COLO829 (cell line): ENCODE data around the gene KLHL6.
"Not testable (repeated sequence)": the region's sequence is repeated elsewhere in the genome, so short reads cannot be mapped to it uniquely, and the experiment has no call there.

ENCODE experiments used
- DNase-seq: peaks from one replicate; pipeline ENCODE4 v3.0.0; 2012; ENCODE audit warnings: low spot score

KLHL6 gene

GRCh38 chr3:183555541-183556081, at the start of gene KLHL6:
KLHL6 (minus strand) TSS chr3:183555706; CDS start chr3:183555653, 53 bp downstream.
- DNase-seq, result no peak

GRCh38 chr3:183597959-183598358, 42.5 kb upstream of the KLHL6 start:
- DNase-seq, result no peak

GRCh38 chr3:183594636-183595035, 39.1 kb upstream of the KLHL6 start:
- DNase-seq, result no peak

GRCh38 chr3:183592821-183593220, 37.3 kb upstream of the KLHL6 start:
- DNase-seq, result no peak

GRCh38 chr3:183591881-183592521, 36.5 kb upstream of the KLHL6 start:
- no peak for DNase-seq

GRCh38 chr3:183590442-183590841, 34.9 kb upstream of the KLHL6 start:
- no peak for DNase-seq

GRCh38 chr3:183587336-183587735, 31.8 kb upstream of the KLHL6 start:
- DNase-seq, result no peak

- DNase-seq, result no peak
Measured at GRCh38 chr3:183586477-183586876, 31.0 kb upstream of the KLHL6 start.

GRCh38 chr3:183584914-183585280, 29.4 kb upstream of the KLHL6 start:
- DNase-seq, result no peak

GRCh38 chr3:183584246-183584913, 28.9 kb upstream of the KLHL6 start:
- DNase-seq, result no peak

GRCh38 chr3:183583331-183584245, 28.1 kb upstream of the KLHL6 start:
- no peak for DNase-seq

GRCh38 chr3:183582161-183582560, 26.7 kb upstream of the KLHL6 start:
- no peak for DNase-seq

GRCh38 chr3:183581496-183582155, 26.1 kb upstream of the KLHL6 start:
- peak; percentile 72 for DNase-seq

- no peak for DNase-seq
Measured at GRCh38 chr3:183579967-183580900, 24.7 kb upstream of the KLHL6 start.

GRCh38 chr3:183578179-183578578, 22.7 kb upstream of the KLHL6 start:
- DNase-seq, result no peak

- DNase-seq, result no peak
Measured at GRCh38 chr3:183577346-183577745, 21.8 kb upstream of the KLHL6 start.

GRCh38 chr3:183576487-183577107, 21.1 kb upstream of the KLHL6 start:
- DNase-seq, result no peak

- DNase-seq, result no peak
Measured at GRCh38 chr3:183572935-183573334, 17.4 kb upstream of the KLHL6 start.

- not testable (repeated sequence) for DNase-seq
Measured at GRCh38 chr3:183570191-183570590, 14.7 kb upstream of the KLHL6 start.

GRCh38 chr3:183566880-183567279, 11.4 kb upstream of the KLHL6 start:
- no peak for DNase-seq
